GM18511 (cell line): Measurements from ENCODE around the gene TANC1.
"Not testable (repeated sequence)": the region's sequence is repeated elsewhere in the genome, so short reads cannot be mapped to it uniquely, and the experiment has no call there.

Experiments
- ATAC-seq: cut with Tn5 transposase; IDR thresholded peaks from one replicate; pipeline ENCODE4 v1.9.1; 2021; ENCODE audit warnings: mild to moderate bottlenecking, moderate library complexity; ENCODE audit not compliant: unreplicated experiment

TANC1 gene

DNA sequence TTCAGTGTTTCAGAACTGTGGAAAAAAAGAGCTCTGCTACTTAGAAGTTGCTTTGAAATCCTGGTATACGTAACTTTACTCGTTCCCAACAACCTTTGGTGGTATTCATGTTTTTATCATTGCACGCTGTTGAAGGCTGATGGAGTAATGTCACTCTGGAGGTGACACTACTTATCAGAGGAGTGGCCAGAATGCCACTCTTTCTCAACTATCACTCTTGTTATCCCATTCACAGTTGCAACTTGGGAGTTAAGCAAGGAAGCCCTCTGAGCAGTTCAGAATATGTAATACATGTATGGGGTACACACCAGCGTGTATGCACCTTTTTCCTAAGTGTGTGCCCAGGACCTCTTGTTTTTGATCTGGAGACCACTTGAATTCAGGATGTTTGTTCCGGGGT is 53.6 kb downstream of the TANC1 start:
- no peak for ATAC-seq

GRCh38 chr2:159026170-159026569 is 57.7 kb downstream of the TANC1 start:
- ATAC-seq = no peak

GRCh38 chr2:159028776-159029175 is 60.3 kb downstream of the TANC1 start:
- ATAC-seq = no peak

DNA sequence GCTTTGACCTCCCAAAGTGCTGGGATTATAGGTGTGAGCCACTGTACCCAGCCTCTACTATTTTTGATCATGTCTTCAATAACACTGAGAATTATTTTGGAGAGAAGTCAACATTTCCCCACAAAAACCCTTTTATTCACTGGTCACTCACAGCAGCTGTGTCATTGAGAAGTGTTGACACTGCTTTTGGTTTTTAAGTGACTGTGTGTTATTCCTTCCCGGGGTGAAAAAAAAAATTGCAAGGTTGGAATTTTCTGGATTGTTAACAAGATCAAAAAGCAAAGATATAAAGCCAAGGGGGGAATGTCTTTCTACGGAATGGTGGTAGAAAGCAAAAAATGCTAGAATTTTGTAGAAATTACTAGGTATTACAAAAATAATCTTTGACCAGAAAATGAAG is 61.5 kb downstream of the TANC1 start:
- ATAC-seq = no peak

DNA sequence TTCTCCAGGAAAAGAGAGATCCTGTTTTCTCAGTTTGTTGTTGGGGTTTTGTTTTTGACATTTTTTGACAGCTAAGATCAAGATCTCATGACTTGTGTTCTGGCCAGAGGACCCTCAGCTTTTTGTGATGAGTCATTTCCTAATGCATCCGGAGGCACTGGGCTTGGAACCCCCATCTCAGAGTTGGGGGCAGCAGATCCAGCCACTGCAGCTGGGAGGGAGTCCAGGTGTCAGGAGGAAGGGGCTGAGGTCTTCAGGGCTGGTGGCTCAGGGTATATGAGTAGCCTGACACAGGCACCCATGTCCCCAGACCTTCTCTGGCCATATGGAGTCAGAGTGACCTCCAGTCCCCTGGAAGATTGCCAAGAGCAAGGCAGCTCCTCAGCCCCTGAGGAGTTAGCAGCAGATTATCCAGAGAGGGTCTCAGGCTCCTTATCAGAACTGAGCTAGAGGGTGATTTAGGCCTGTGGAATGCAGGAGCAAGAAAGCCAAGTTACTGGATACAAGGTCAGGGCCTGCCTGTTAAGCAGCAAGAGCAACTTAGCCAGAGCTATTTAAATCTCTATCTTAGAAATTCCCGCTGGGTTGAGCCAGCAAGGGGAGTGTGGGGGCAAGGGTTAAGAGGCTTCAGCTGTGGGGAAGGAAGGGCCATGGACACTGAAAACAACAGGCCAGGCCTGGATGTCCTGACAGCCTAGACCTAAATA is 62.4 kb downstream of the TANC1 start:
- no peak for ATAC-seq

- no peak for ATAC-seq
These were observed 63.7 kb downstream of the TANC1 start for GRCh38 chr2:159032146-159032545.

DNA sequence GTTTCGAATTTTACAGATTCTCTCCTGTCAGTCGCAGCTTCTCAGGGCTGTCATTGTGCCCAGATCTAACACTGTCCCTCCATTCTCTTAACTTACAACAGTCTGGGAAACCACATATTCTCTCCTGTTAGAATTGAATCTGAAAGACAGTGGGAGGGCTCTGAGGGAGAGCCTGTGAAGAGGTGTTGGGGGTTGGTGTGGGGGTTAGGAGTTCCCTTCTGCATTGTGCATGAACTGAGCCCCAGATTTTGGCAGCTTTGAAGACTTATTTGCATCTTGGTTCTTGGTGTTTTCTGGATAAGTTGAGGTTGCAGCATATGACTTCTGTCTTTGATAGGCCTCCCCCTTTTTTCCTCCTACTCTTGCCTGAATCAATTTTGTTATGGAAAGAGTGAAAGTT is 64.1 kb downstream of the TANC1 start:
- ATAC-seq = no peak

DNA sequence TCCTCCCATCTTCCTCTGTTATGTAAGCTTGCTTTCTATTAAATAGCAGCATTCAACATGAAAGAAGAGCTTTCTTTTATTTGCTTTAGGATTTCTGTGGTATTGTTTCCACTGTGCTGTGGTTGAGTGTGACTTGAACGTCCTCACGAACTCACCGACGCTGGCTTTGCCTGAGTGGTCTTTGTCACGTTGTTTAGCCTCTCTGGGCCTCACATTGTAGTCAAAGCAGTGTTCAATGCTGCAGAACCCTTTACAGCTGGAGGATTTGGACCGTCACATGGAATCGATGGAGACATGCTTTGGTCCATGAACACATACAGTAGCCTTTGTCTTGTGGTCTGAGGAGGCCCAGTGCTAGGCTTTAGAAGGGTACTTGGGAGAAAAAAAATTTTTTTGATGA is 66.3 kb downstream of the TANC1 start:
- ATAC-seq = no peak

DNA sequence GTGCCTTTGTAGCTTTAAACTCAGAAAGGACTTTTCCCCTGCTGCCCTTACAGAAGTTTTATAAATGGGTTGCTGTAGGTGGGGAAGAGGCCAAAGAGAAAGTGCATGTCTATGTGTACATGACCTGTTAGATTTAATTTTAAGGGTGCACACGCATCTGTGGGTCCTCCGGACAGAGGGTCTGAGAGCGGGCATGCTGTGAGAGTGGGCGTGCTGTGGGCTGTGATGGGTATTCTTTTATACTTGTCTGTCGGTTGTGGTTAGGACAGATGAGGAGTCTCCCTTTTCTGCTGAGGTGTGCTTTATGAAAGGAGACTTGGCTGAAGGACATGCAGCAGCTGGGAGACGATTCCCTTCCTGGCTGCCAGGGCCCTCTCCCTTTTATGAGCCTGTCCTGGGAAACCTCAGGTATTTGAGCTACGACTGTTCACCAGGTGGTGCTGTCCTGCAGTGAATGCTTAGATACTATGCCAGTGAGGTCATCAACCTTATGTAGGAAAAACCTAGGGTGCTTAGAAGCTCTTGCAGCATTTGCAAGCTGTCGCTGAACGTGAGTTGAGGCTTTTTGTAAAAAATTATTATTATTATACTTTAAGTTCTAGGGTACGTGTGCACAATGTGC is 67.5 kb downstream of the TANC1 start:
- no peak for ATAC-seq

- ATAC-seq = not testable (repeated sequence)
These were observed 68.0 kb downstream of the TANC1 start for GRCh38 chr2:159036461-159036860.

- ATAC-seq = not testable (repeated sequence)
These were observed 72.9 kb downstream of the TANC1 start for GRCh38 chr2:159041328-159041727.

GRCh38 chr2:159042115-159042850 is 73.8 kb downstream of the TANC1 start:
- no peak for ATAC-seq

- no peak for ATAC-seq
These were observed 75.3 kb downstream of the TANC1 start for GRCh38 chr2:159043710-159044109.

GRCh38 chr2:159044804-159045286 is 76.4 kb downstream of the TANC1 start:
- no peak for ATAC-seq

DNA sequence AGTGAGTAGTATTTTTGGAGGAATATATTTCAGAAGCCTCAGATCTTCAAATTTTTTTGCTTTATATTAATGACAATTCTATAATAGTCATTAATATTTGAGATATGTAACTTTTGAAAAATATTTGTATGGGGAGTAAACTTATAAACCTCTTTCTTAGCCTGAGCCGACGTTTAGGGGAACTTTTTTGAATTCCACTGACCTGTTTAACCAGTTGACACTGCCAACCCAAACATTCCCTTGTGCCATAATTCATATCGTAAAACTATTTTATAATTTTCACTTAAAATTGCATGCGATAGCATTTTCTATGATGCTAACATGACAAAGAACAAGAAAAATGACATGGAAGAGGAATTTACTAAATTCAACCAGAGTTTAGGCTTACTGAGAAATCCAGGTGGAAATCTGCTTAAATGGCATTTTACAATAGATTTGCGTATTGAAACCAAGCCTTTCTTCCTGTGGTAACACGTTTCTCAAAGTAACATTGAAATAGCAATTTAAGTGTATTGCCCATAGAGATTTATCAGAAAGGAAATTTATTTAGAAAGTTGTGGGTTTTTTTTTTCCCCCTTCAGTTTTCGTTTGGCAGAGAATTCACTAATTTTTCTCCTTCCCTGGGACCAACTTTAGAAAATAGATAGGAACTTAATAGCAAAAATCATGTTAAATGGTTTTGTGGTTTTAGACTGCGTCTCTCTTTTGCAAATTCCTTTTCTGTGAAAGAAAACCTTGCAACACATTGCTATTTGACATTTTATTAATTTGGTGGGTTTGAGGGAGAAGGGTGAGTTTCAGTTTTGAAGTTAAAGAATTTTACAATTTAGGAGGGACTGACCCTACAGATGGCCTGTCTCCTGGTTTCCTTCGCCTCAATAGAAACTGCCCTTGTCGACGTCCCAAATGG is 77.4 kb downstream of the TANC1 start:
- ATAC-seq = no peak

DNA sequence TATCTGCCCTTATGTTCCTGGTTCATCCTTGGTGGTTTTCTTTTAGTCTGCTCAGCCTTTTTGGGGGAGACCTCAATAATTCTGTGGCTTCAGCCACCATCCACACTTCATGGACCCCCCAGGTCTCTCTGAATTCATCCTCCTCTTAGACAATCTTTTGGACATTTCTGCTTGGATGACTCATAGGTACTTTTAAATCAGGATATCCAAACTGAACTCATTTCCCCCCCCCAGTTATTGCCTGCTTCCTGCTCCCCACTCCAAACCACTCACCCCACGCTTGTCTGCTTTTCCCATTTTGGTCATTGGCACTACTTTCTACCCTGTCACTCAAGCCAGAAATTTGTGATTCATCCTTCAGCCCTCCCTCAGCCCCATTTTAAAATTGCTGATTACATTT is 78.5 kb downstream of the TANC1 start:
- no peak for ATAC-seq

GRCh38 chr2:159050426-159050825 is 82.0 kb downstream of the TANC1 start:
- no peak for ATAC-seq

- no peak for ATAC-seq
These were observed 82.7 kb downstream of the TANC1 start for GRCh38 chr2:159051133-159051532.

GRCh38 chr2:159051661-159052060 is 83.2 kb downstream of the TANC1 start:
- no peak for ATAC-seq

- no peak for ATAC-seq
These were observed 83.7 kb downstream of the TANC1 start for GRCh38 chr2:159052157-159052601.
